Cerebellar cortex (tissue), 1 donor: ENCODE results near the gene ZNF619.

Source experiments
- DNase-seq: peaks from one replicate; pipeline ENCODE4 v3.0.0-alpha.2; 2015; ENCODE audit warnings: low spot score

ZNF619 gene

DNA sequence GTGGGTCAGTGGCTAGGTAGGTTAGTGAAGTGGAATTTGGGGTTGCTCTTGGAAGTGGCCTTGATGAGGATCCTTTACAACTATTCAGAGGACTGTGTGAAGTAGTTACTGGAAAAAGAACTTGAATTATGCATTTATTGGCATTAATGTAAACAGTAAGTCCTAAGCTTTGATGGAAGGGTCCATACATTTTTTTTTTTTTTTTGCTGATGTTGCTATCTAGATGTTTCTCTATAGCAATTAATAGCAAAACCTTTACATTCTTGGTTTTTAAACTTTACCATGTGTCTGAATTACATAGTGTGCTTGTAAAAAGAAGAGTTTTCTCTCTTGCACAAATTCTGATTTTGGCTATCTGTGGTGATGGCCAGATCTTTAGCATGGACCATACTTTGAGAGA lies 57.4 kb downstream of the ZNF619 start:
- DNase-seq: no peak
